GM19023 (cell line): Measurements from ENCODE around the gene TMEM116.
"Not testable (repeated sequence)": the region's sequence is repeated elsewhere in the genome, so short reads cannot be mapped to it uniquely, and the experiment has no call there.

Source experiments
- ATAC-seq: cut with Tn5 transposase; IDR thresholded peaks from one replicate; pipeline ENCODE4 v1.9.1; 2021; ENCODE audit warnings: mild to moderate bottlenecking, moderate library complexity; ENCODE audit not compliant: unreplicated experiment

Gene TMEM116

GRCh38 chr12:111980598-111980997 lies 32.4 kb downstream of the TMEM116 start:
- no peak for ATAC-seq

- no peak for ATAC-seq
These were observed 34.4 kb downstream of the TMEM116 start for GRCh38 chr12:111978545-111978944.

- ATAC-seq = no peak
These were observed 36.1 kb downstream of the TMEM116 start for GRCh38 chr12:111976860-111977259.

GRCh38 chr12:111976291-111976690 lies 36.7 kb downstream of the TMEM116 start:
- ATAC-seq = no peak

- ATAC-seq = no peak
These were observed 37.6 kb downstream of the TMEM116 start for GRCh38 chr12:111975161-111975931.

- no peak for ATAC-seq
These were observed 41.2 kb downstream of the TMEM116 start for GRCh38 chr12:111971800-111972199.

- ATAC-seq = no peak
These were observed 48.0 kb downstream of the TMEM116 start for GRCh38 chr12:111964935-111965334.

- not testable (repeated sequence) for ATAC-seq
These were observed 53.4 kb downstream of the TMEM116 start for GRCh38 chr12:111959518-111959917.

- not testable (repeated sequence) for ATAC-seq
These were observed 55.7 kb downstream of the TMEM116 start for GRCh38 chr12:111957224-111957623.

GRCh38 chr12:111954969-111955368 lies 58.0 kb downstream of the TMEM116 start:
- ATAC-seq = no peak

- no peak for ATAC-seq
These were observed 59.5 kb downstream of the TMEM116 start for GRCh38 chr12:111953455-111953854.

- ATAC-seq = not testable (repeated sequence)
These were observed 60.7 kb downstream of the TMEM116 start for GRCh38 chr12:111952084-111952787.

- ATAC-seq = not testable (repeated sequence)
These were observed 61.8 kb downstream of the TMEM116 start for GRCh38 chr12:111950961-111951676.

- ATAC-seq = no peak
These were observed 69.0 kb downstream of the TMEM116 start for GRCh38 chr12:111943929-111944328.

GRCh38 chr12:111942557-111942956 lies 70.4 kb downstream of the TMEM116 start:
- ATAC-seq = no peak

GRCh38 chr12:111937429-111937828 lies 75.5 kb downstream of the TMEM116 start:
- ATAC-seq = no peak

- no peak for ATAC-seq
These were observed 76.1 kb downstream of the TMEM116 start for GRCh38 chr12:111936869-111937268.

- ATAC-seq = no peak
These were observed 80.7 kb downstream of the TMEM116 start for GRCh38 chr12:111932241-111932640.

GRCh38 chr12:111927346-111927745 lies 85.6 kb downstream of the TMEM116 start:
- ATAC-seq = no peak

GRCh38 chr12:111926631-111927030 lies 86.3 kb downstream of the TMEM116 start:
- no peak for ATAC-seq

- ATAC-seq = no peak
These were observed 87.8 kb downstream of the TMEM116 start for GRCh38 chr12:111925171-111925570.

- ATAC-seq = no peak
These were observed 105.2 kb downstream of the TMEM116 start for GRCh38 chr12:111907740-111908139.
